UCSD-AML1 (cell line): ENCODE measurements around the gene FUT7.

Experiments used
- DNase-seq: peaks from one replicate; lab custom pipeline; 2025; ENCODE audit not compliant: unreplicated experiment; lab: John Stamatoyannopoulos, UW

FUT7 gene

GRCh38 chr9:136985027-136985602 lies 46.8 kb downstream of the FUT7 start:
- DNase-seq: no peak

GRCh38 chr9:136984464-136985026 lies 47.3 kb downstream of the FUT7 start:
- DNase-seq: no peak

GRCh38 chr9:136983656-136984314 lies 48.1 kb downstream of the FUT7 start:
- no peak for DNase-seq

GRCh38 chr9:136983167-136983566 lies 48.7 kb downstream of the FUT7 start:
- DNase-seq: no peak

GRCh38 chr9:136982232-136983051 lies 49.4 kb downstream of the FUT7 start, which contains the start of gene LCNL1:
Gene LCNL1 (plus strand): TSS chr9:136982993. CDS start chr9:136983587, 594 bp downstream.
- DNase-seq: no peak

GRCh38 chr9:136981588-136982231 lies 50.2 kb downstream of the FUT7 start:
- DNase-seq: no peak

GRCh38 chr9:136980669-136981478 lies 51.0 kb downstream of the FUT7 start:
- no peak for DNase-seq
